H9 (cell line): ENCODE results near the gene SPAG6. TPM values are rescaled to one million over a fixed set of nuclear protein-coding genes. Genes with fewer than 3 reads are reported as not detected.

Experiments
- DNase-seq: peaks from one replicate; pipeline ENCODE4 v3.0.0-alpha.2; 2017
- H2AFZ ChIP-seq: one replicate; pipeline ENCODE4 v1.6.1; 2013; ENCODE audit warnings: mild to moderate bottlenecking, low read length, control low read depth, moderate library complexity
- H2AK5ac ChIP-seq: 2 replicates; pipeline ENCODE4 v1.6.1; 2013; ENCODE audit warnings: low read length, control low read depth, mixed read lengths; ENCODE audit not compliant: insufficient read length
- H2BK120ac ChIP-seq: one replicate; pipeline ENCODE4 v1.6.1; 2013; ENCODE audit warnings: low read depth, mild to moderate bottlenecking, low read length, control low read depth, inconsistent platforms; ENCODE audit not compliant: poor library complexity, severe bottlenecking
- H2BK12ac ChIP-seq: 2 replicates; pipeline ENCODE4 v1.6.1; 2013; ENCODE audit warnings: low read length, control low read depth, mixed read lengths, low read depth; ENCODE audit not compliant: insufficient read length
- H2BK15ac ChIP-seq: 2 replicates; pipeline ENCODE4 v1.6.1; 2013; ENCODE audit warnings: low read depth, low read length, control low read depth
- H2BK20ac ChIP-seq: one replicate; pipeline ENCODE4 v1.6.1; 2013; ENCODE audit warnings: low read depth, mild to moderate bottlenecking, low read length, control low read depth, inconsistent platforms; ENCODE audit not compliant: poor library complexity, severe bottlenecking
- H2BK5ac ChIP-seq: 2 replicates; pipeline ENCODE4 v1.6.1; 2013; ENCODE audit warnings: low read length, control low read depth, mixed read lengths; ENCODE audit not compliant: insufficient read length
- H3K14ac ChIP-seq: 2 replicates; pipeline ENCODE4 v1.6.1; 2013; ENCODE audit warnings: low read length, control low read depth; ENCODE audit not compliant: insufficient read depth
- H3K18ac ChIP-seq: 2 replicates; pipeline ENCODE4 v1.6.1; 2013; ENCODE audit warnings: low read depth, mild to moderate bottlenecking, mixed read lengths, low read length, control low read depth; ENCODE audit not compliant: insufficient read length
- H3K23ac ChIP-seq: 2 replicates; pipeline ENCODE4 v1.6.1; 2013; ENCODE audit warnings: low read length, control low read depth, mixed read lengths, low read depth; ENCODE audit not compliant: insufficient read length
- H3K23me2 ChIP-seq: 2 replicates; pipeline ENCODE4 v1.6.1; 2013; ENCODE audit warnings: low read depth, mild to moderate bottlenecking, mixed read lengths, low read length, control low read depth; ENCODE audit not compliant: insufficient read length, poor library complexity, severe bottlenecking
- H3K27ac ChIP-seq: 2 replicates; pipeline ENCODE4 v1.5.1; 2013; ENCODE audit warnings: low read length, control low read depth, mixed read lengths, low read depth; ENCODE audit not compliant: insufficient read length
- H3K27me3 ChIP-seq: 2 replicates; pipeline ENCODE4 v1.6.1; 2013; ENCODE audit warnings: low read length, control low read depth, inconsistent platforms; ENCODE audit not compliant: insufficient read depth
- H3K4ac ChIP-seq: 2 replicates; pipeline ENCODE4 v1.6.1; 2013; ENCODE audit warnings: low read depth, mild to moderate bottlenecking, control low read depth, inconsistent platforms, low read length, moderate library complexity
- H3K4me1 ChIP-seq: 2 replicates; pipeline ENCODE4 v1.6.1; 2013; ENCODE audit warnings: low read length, control low read depth, inconsistent platforms; ENCODE audit not compliant: insufficient read depth
- H3K4me2 ChIP-seq: 2 replicates; pipeline ENCODE4 v1.6.1; 2013; ENCODE audit warnings: low read length, control low read depth, mixed read lengths; ENCODE audit not compliant: insufficient read length, insufficient read depth
- H3K56ac ChIP-seq: 2 replicates; pipeline ENCODE4 v1.6.1; 2013; ENCODE audit warnings: low read depth, mild to moderate bottlenecking, mixed read lengths, low read length, control low read depth; ENCODE audit not compliant: insufficient read length
- H3K79me1 ChIP-seq: 2 replicates; pipeline ENCODE4 v1.6.1; 2013; ENCODE audit warnings: low read depth, mild to moderate bottlenecking, moderate library complexity, low read length, control low read depth, inconsistent platforms; ENCODE audit not compliant: insufficient read depth, poor library complexity, severe bottlenecking
- H3K79me2 ChIP-seq: 2 replicates; pipeline ENCODE4 v1.6.1; 2013; ENCODE audit warnings: low read length, control low read depth, inconsistent platforms; ENCODE audit not compliant: insufficient read depth
- H3K9ac ChIP-seq: 2 replicates; pipeline ENCODE4 v1.6.1; 2013; ENCODE audit warnings: low read length, control low read depth, mixed read lengths; ENCODE audit not compliant: insufficient read length; ENCODE audit errors: extremely low read depth
- H3K9me3 ChIP-seq: one replicate; pipeline ENCODE4 v1.6.1; 2013; ENCODE audit warnings: low read depth, low read length, inconsistent platforms; ENCODE audit not compliant: control insufficient read depth
- H3T11ph ChIP-seq: one replicate; pipeline ENCODE4 v1.6.1; 2013; ENCODE audit warnings: mild to moderate bottlenecking, low read length, control low read depth, inconsistent platforms
- H4K20me1 ChIP-seq: one replicate; pipeline ENCODE4 v1.6.1; 2013; ENCODE audit not compliant: control insufficient read depth, insufficient read length, insufficient read depth
- H4K5ac ChIP-seq: 2 replicates; pipeline ENCODE4 v1.6.1; 2013; ENCODE audit warnings: low read depth, mild to moderate bottlenecking, mixed read lengths, low read length, control low read depth; ENCODE audit not compliant: insufficient read length
- H4K8ac ChIP-seq: replicated peaks from 2 replicates; pipeline ENCODE4 v1.6.1; 2013; ENCODE audit warnings: low read length, control low read depth, mixed read lengths, low read depth; ENCODE audit not compliant: insufficient read length
- H4K91ac ChIP-seq: 2 replicates; pipeline ENCODE4 v1.6.1; 2013; ENCODE audit warnings: low read depth, mild to moderate bottlenecking, moderate library complexity, mixed read lengths, low read length, control low read depth; ENCODE audit not compliant: insufficient read length
- H3K27ac Mint-ChIP-seq, 3 experiments: 2 replicates in 2 of 3; 3 replicates in 1 of 3; pipeline ENCODE4 v1.8.0; 2020 to 2021; ENCODE audit warnings: mixed read lengths in 3 of 3, mild to moderate bottlenecking in 1 of 3, moderate library complexity in 1 of 3
- H3K27me3 Mint-ChIP-seq: 2 replicates; pipeline ENCODE4 v1.8.0; 2021; ENCODE audit warnings: low read depth, mild to moderate bottlenecking, moderate library complexity, mixed read lengths
- H3K36me3 Mint-ChIP-seq, 3 experiments: 2 replicates in 2 of 3; 3 replicates in 1 of 3; pipeline ENCODE4 v1.8.0; 2020 to 2021; ENCODE audit warnings: low read depth in 3 of 3, mixed read lengths in 3 of 3; ENCODE audit not compliant: insufficient read depth in 1 of 3
- H3K4me1 Mint-ChIP-seq, 2 experiments: 2 replicates each; pipeline ENCODE4 v1.8.0; 2020; ENCODE audit warnings: mixed read lengths in 2 of 2
- H3K4me3 Mint-ChIP-seq, 2 experiments: 2 replicates in 1 of 2; 3 replicates in 1 of 2; pipeline ENCODE4 v1.8.0; 2020 to 2021; ENCODE audit warnings: mild to moderate bottlenecking in 2 of 2, mixed read lengths in 2 of 2, moderate library complexity in 1 of 2
- H3K9me3 Mint-ChIP-seq, 2 experiments: 2 replicates in 1 of 2; 3 replicates in 1 of 2; pipeline ENCODE4 v1.8.0; 2020; ENCODE audit warnings: mild to moderate bottlenecking in 2 of 2, mixed read lengths in 2 of 2, moderate library complexity in 1 of 2
- WGBS: extraction: QIAGEN DNeasy Blood & Tissue Kit; methylation state at CpG from one replicate; pipeline ENCODE4 v1.1.7; 2013; ENCODE audit warnings: missing lambda C conversion rate, low lambda C conversion rate, mixed read lengths; ENCODE audit not compliant: insufficient read length; ENCODE audit errors: extremely low coverage; 5-methylcytosine and 5-hydroxymethylcytosine counted together
- total RNA-seq: library from RNA; stranded (reverse); gene quantifications from 2 replicates; pipeline ENCODE4 v1.2.1, GENCODE V29; 2021
- TF ChIP-seq, protein P1 (sequence below): fragments of 200-600 bp; sonication (generic); conservative IDR thresholded peaks from 3 replicates; pipeline ENCODE4 v1.8.0; 2021; ENCODE audit warnings: antibody characterized with exemption, mild to moderate bottlenecking

The SPAG6 gene
- total RNA-seq, 1 experiment from 2014 or later: 0.24 TPM

DNA sequence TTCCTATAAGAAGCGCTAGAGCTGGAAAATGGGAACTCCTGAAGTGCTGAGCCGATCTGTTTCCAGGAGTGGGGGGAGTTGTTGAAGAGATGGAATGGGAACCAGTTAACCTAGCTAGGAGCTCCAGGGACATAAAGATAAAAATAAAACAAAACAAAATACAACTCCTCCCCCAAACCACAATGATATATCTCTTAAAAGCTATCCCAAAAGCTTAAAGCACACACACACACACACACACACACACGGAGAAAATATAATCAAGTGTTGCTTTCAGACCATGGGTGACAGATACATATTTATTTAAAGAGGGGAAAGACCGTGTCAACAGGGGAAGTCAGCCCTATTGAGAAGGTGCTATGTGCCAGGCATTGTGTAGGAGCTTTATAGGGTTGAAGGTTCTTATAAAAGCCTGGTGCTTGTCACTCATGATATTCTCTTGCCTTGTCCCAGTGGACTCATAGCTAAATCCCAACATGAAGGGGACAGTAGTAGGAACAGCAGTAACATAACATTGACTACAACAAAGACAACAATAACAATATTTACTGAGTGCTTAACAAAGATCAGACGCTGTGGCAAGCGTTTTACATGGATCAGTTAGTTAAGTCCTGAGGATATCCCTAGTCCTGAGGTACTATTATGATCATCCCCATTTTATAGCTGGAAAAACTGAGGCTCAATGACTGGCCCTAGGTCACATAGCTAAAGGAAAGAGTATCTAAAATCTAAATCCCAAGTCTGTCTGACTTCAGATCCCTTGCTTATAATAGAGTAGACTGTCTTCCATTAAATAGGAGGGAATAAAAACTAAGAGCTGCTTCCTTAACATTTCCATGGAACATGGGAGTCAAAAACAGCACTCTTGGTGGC lies 115.5 kb downstream of the SPAG6 start:
- no peaks in the 10 kb centered on the region for H3K36me3 Mint-ChIP-seq
- H3K9me3 Mint-ChIP-seq: no peaks in the 10 kb centered on the region
- Histone ChIP-seq H3K9ac (no peak overlapping the region), H3K27me3 (no peaks in the 10 kb centered on the region), H3K79me1 (no peaks in the 10 kb centered on the region), H3K18ac (no peak overlapping the region), H4K91ac (no peak overlapping the region), H3K9me3 (no peaks in the 10 kb centered on the region), H2AFZ (no peak overlapping the region), H2BK20ac (no peak overlapping the region), H2BK15ac (no peak overlapping the region), H2BK120ac (no peak overlapping the region), H3K27ac (no peak overlapping the region), H3K4ac (no peak overlapping the region), H3K56ac (no peak overlapping the region), H3K79me2 (no peaks in the 10 kb centered on the region), H3T11ph (no peak overlapping the region), H3K4me2 (no peak overlapping the region), H2BK5ac (no peak overlapping the region), H4K20me1 (no peaks in the 10 kb centered on the region), H2BK12ac (no peak overlapping the region), H4K5ac (no peak overlapping the region), H4K8ac (no peak overlapping the region), H2AK5ac (no peak overlapping the region), H3K23ac (no peak overlapping the region), H3K14ac (no peak overlapping the region), H3K23me2 (no peaks in the 10 kb centered on the region), H3K4me1 (no peaks in the 10 kb centered on the region)
- peaks cover 0 to 10% of the 10 kb centered on the region in 2 experiments; a peak in 1 of 4 replicates for H3K4me1 Mint-ChIP-seq
- no peak overlapping the region for H3K4me3 Mint-ChIP-seq
- H3K27me3 Mint-ChIP-seq: no peaks in the 10 kb centered on the region; the same call in none of the 2 replicates
- no peak overlapping the region for H3K27ac Mint-ChIP-seq
- TF ChIP-seq, protein P1, sequence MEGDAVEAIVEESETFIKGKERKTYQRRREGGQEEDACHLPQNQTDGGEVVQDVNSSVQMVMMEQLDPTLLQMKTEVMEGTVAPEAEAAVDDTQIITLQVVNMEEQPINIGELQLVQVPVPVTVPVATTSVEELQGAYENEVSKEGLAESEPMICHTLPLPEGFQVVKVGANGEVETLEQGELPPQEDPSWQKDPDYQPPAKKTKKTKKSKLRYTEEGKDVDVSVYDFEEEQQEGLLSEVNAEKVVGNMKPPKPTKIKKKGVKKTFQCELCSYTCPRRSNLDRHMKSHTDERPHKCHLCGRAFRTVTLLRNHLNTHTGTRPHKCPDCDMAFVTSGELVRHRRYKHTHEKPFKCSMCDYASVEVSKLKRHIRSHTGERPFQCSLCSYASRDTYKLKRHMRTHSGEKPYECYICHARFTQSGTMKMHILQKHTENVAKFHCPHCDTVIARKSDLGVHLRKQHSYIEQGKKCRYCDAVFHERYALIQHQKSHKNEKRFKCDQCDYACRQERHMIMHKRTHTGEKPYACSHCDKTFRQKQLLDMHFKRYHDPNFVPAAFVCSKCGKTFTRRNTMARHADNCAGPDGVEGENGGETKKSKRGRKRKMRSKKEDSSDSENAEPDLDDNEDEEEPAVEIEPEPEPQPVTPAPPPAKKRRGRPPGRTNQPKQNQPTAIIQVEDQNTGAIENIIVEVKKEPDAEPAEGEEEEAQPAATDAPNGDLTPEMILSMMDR: no peak
- WGBS: no CpG with 5 or more reads among the region's 6 CpGs
- DNase-seq: no peak
